K562 (cell line): ENCODE measurements around the gene TMPRSS5. TPM values are rescaled to one million over a fixed set of nuclear protein-coding genes. Genes with fewer than 3 reads are reported as not detected.

Experiments used
- ATAC-seq: fragments of 200-7000 bp; cut with Tn5 transposase; 3 replicates; pipeline ENCODE4 v1.9.1; 2020; ENCODE audit warnings: moderate library complexity
- BruUV-seq: library from RNA; stranded (reverse); fragments of 400-500 nt; replicated peaks from 2 replicates; lab custom pipeline; 2021; lab: Mats Ljungman, UMichigan
- CTCF ChIA-PET: fragments of 300-600 bp; formaldehyde crosslinking; extraction: SDS; loops from one replicate; lab custom pipeline; 2021; ENCODE audit warnings: low intra/inter-chr PET ratio; lab: Yijun Ruan, JAX
- POLR2A ChIA-PET: fragments of 300-600, 350-650 bp; sonication (Branson Sonifier 250); formaldehyde crosslinking; extraction: SDS; loops from one replicate; lab custom pipeline; 2021; ENCODE audit warnings: antibody characterized with exemption, inconsistent platforms; lab: Yijun Ruan, JAX
- DNase-seq, 4 experiments: peaks; one replicate each; pipeline versions ENCODE4 v3.0.0 to v3.0.0-alpha.2; 2011 to 2018; ENCODE audit warnings: low spot score in 3 of 4, mixed read lengths in 3 of 4; ENCODE audit errors: extremely low read depth in 1 of 4
- FAIRE-seq: peaks from 2 replicates; lab custom pipeline; 2011; peaks lifted over from hg19 to GRCh38; lab: Jason Lieb, UNC
- H2AFZ ChIP-seq: 2 replicates; pipeline ENCODE4 v1.6.0; 2011; ENCODE audit warnings: low read depth, low read length, control low read depth, inconsistent platforms
- H3K27ac ChIP-seq: fragments of 200-600 bp; 3 replicates; pipeline ENCODE4 v1.8.0; 2011; ENCODE audit warnings: low read depth, mild to moderate bottlenecking, control low read depth, inconsistent platforms, low read length, moderate library complexity, mixed read lengths; ENCODE audit errors: extremely low read depth
- H3K27me3 ChIP-seq, 2 experiments: fragments of 300-600 bp in 1 of 2; 2 replicates in 1 of 2; 3 replicates in 1 of 2; pipeline versions ENCODE4 v1.6.0 to v1.8.0; 2011; ENCODE audit warnings: inconsistent platforms in 2 of 2, low read length in 2 of 2, mild to moderate bottlenecking in 1 of 2, mixed read lengths in 1 of 2, moderate library complexity in 1 of 2; ENCODE audit not compliant: control insufficient read depth in 2 of 2, insufficient read depth in 2 of 2
- H3K36me3 ChIP-seq: fragments of 300-600 bp; 3 replicates; pipeline ENCODE4 v1.8.0; 2011; ENCODE audit warnings: mild to moderate bottlenecking, low read length, inconsistent platforms; ENCODE audit not compliant: control insufficient read depth, insufficient read depth
- H3K4me1 ChIP-seq, 2 experiments: fragments of 200-600 bp in 1 of 2; replicated peaks in 1 of 2; 2 replicates in 1 of 2; 3 replicates in 1 of 2; pipeline versions ENCODE4 v1.5.1 to v1.8.0; 2011; ENCODE audit warnings: inconsistent platforms in 2 of 2, low read length in 2 of 2, mild to moderate bottlenecking in 1 of 2, mixed read lengths in 1 of 2, moderate library complexity in 1 of 2; ENCODE audit not compliant: control insufficient read depth in 2 of 2, insufficient read depth in 2 of 2
- H3K4me2 ChIP-seq: 2 replicates; pipeline ENCODE4 v1.6.1; 2011; ENCODE audit warnings: low read length, control low read depth, inconsistent platforms, mixed read lengths; ENCODE audit not compliant: insufficient read depth
- H3K4me3 ChIP-seq: fragments of 200-600 bp; sonication (generic), shearing (Covaris generic); 2 replicates; pipeline ENCODE4 v1.5.1; 2016; ENCODE audit warnings: control low read depth, inconsistent platforms
- H3K79me2 ChIP-seq: fragments of 200-600 bp; 3 replicates; pipeline ENCODE4 v1.8.0; 2011; ENCODE audit warnings: low read length, inconsistent platforms; ENCODE audit not compliant: control insufficient read depth, insufficient read depth
- H3K9ac ChIP-seq, 2 experiments: 2 replicates each; pipeline versions ENCODE4 v1.6.0 to v1.6.1; 2011; ENCODE audit warnings: low read depth in 2 of 2, low read length in 2 of 2, control low read depth in 1 of 2, inconsistent platforms in 1 of 2, mild to moderate bottlenecking in 1 of 2, mixed read lengths in 1 of 2; ENCODE audit not compliant: insufficient read depth in 1 of 2
- H3K9me1 ChIP-seq: one replicate; pipeline ENCODE4 v1.6.0; 2011; ENCODE audit warnings: inconsistent platforms, mild to moderate bottlenecking, low read length, moderate library complexity; ENCODE audit not compliant: control insufficient read depth, insufficient read depth
- H3K9me3 ChIP-seq: replicated peaks from 2 replicates; pipeline ENCODE4 v1.5.1; 2011; ENCODE audit warnings: low read depth, low read length, inconsistent platforms; ENCODE audit not compliant: control insufficient read depth, insufficient read depth
- H4K20me1 ChIP-seq: replicated peaks from 2 replicates; pipeline ENCODE4 v1.6.1; 2011; ENCODE audit warnings: low read length, inconsistent platforms, mixed read lengths; ENCODE audit not compliant: control insufficient read depth, insufficient read depth
- BACH1 ChIP-seq: fragments of 200-800 bp; sonication (Bioruptor generic); IDR thresholded peaks from 2 replicates; pipeline ENCODE4 v1.6.1; 2016; ENCODE audit warnings: missing genetic modification characterization, missing compliant biosample characterization
- E4F1 ChIP-seq: fragments of 250-450 bp; sonication (Bioruptor Pico); IDR thresholded peaks from 2 replicates; pipeline ENCODE4 v1.5.0; 2021; ENCODE audit warnings: mild to moderate bottlenecking, borderline replicate concordance
- ERF ChIP-seq: fragments of 450-650 bp; formaldehyde crosslinking; IDR thresholded peaks from 2 replicates; pipeline ENCODE4 v1.4.0; 2020; ENCODE audit warnings: mild to moderate bottlenecking, mixed read lengths
- HBP1 ChIP-seq: fragments of 450-650 bp; formaldehyde crosslinking; IDR thresholded peaks from 2 replicates; pipeline ENCODE4 v1.4.0; 2022; ENCODE audit warnings: missing genetic modification characterization
- NFATC3 ChIP-seq: fragments of 450-650 bp; IDR thresholded peaks from 2 replicates; pipeline ENCODE4 v1.6.1; 2017; ENCODE audit warnings: mild to moderate bottlenecking
- NRF1 ChIP-seq, 2 experiments: fragments of 450-650 bp; IDR thresholded peaks in 1 of 2; conservative IDR thresholded peaks in 1 of 2; 2 replicates each; pipeline ENCODE4 v1.6.1; 2014; ENCODE audit warnings: mild to moderate bottlenecking in 2 of 2
- SREBF1 ChIP-seq: fragments of 150-350 bp; IDR thresholded peaks from 2 replicates; pipeline ENCODE4 v1.6.1; 2014; ENCODE audit warnings: antibody characterized with exemption, low read depth, low read length, borderline replicate concordance
- TCF7 ChIP-seq: sonication (generic); IDR thresholded peaks from 2 replicates; pipeline ENCODE4 v1.6.1; 2016; ENCODE audit warnings: antibody characterized with exemption, borderline replicate concordance
- ZNF23 ChIP-seq: fragments of 250-450 bp; sonication (Bioruptor Pico); IDR thresholded peaks from 2 replicates; pipeline ENCODE4 v1.4.0; 2020; ENCODE audit warnings: mild to moderate bottlenecking
- ZNF444 ChIP-seq: fragments of 250-450 bp; sonication (Bioruptor Pico); IDR thresholded peaks from 2 replicates; pipeline ENCODE4 v1.4.0; 2020; ENCODE audit warnings: mild to moderate bottlenecking, moderate library complexity
- ZNF507 ChIP-seq: conservative IDR thresholded peaks from 2 replicates; pipeline ENCODE4 v1.6.1; 2017; ENCODE audit warnings: missing genetic modification characterization, missing compliant biosample characterization
- ZNF76 ChIP-seq: fragments of 250-450 bp; sonication (Bioruptor Pico); IDR thresholded peaks from 2 replicates; pipeline ENCODE4 v1.4.0; 2020; ENCODE audit warnings: mild to moderate bottlenecking, moderate library complexity, borderline replicate concordance
- WGBS: fragments of 100-300 bp; shearing (Covaris generic); methylation state at CpG from one replicate; pipeline ENCODE4 v1.1.6; 2016; ENCODE audit warnings: low coverage, mixed read lengths; ENCODE audit not compliant: insufficient coverage; ENCODE audit errors: missing lambda C conversion rate; 5-methylcytosine and 5-hydroxymethylcytosine counted together
- in situ Hi-C: fragments of 300-500 bp; cut with MboI; formaldehyde crosslinking; loops from 4 replicates; pipeline ENCODE4 v1.15.0; 2018; ENCODE audit warnings: inconsistent platforms, mixed read lengths
- intact Hi-C: fragments of 100-400 bp; cut with micrococcal nuclease; formaldehyde crosslinking; loops from 2 replicates; pipeline ENCODE4 v1.14.2; 2022
- polyA plus RNA-seq, 8 experiments: library from polyadenylated mRNA; depleted of rRNA in 4 of 8; stranded (reverse) in 5 of 8; unstranded in 3 of 8; fragments of >200 nt; fragmentation: Nextera tagmentation in 2 of 8; fragmentation: Illumina TruSeq in 1 of 8; extraction: Ambion mirVana in 2 of 8; extraction: Trizol in 1 of 8; gene quantifications; 2 replicates each; pipeline versions ENCODE4 v1.2.1 to v1.2.3, GENCODE V29; 2011 to 2014; ENCODE audit warnings: inconsistent platforms in 1 of 8, missing spikeins in 1 of 8
- total RNA-seq, 7 experiments: library from RNA; depleted of rRNA in 6 of 7; stranded (reverse); fragments of >200 nt in 6 of 7; fragmentation: Illumina TruSeq in 2 of 7; extraction: Trizol in 2 of 7; gene quantifications; 2 replicates each; pipeline versions ENCODE4 v1.2.1 to v1.2.3, GENCODE V29; 2011 to 2021; ENCODE audit warnings: low replicate concordance in 1 of 7

Gene TMPRSS5
- total and polyA plus RNA-seq, 9 of the 15 experiments (the other 6 are each of a cell fraction or from before 2014, with no cell fraction given), result 0.07 to 0.49 (median 0.17) TPM; not detected in 1

GRCh38 chr11:113694390-113694789 lies 11.7 kb downstream of the TMPRSS5 start:
- DNase-seq (no peak), FAIRE-seq (no peak)
- no peaks in the 10 kb centered on the region for H4K20me1 ChIP-seq
- POLR2A ChIA-PET, result no interaction called here
- no peaks in the 10 kb centered on the region for H3K27me3 ChIP-seq
- WGBS, result 71% methylated on average over 9 of the region's 12 CpGs
- H3K79me2 ChIP-seq, result no peaks in the 10 kb centered on the region
- H3K27ac ChIP-seq, result no peak overlapping the region
- no peak overlapping the region for H3K4me2 ChIP-seq
- in situ Hi-C loops, result no loop called here
- peak overlapping the region in 1 of 2 experiments; percentile 26; a peak in 1 of 4 replicates for H3K9ac ChIP-seq
- no peaks in the 10 kb centered on the region for H3K36me3 ChIP-seq
- TF ChIP-seq ZNF507 (no peak), ZNF444 (no peak), BACH1 (tag) (no peak), SREBF1 (no peak), ZNF76 (no peak), ZNF23 (CRISPR knock-in tag) (no peak), TCF7 (no peak), NRF1 (conservative IDR thresholded peaks at IDR 0.05 in 1 of 2, IDR thresholded peaks at IDR 0.05 in 1 of 2) (no peak), HBP1 (CRISPR knock-in tag) (no peak), E4F1 (CRISPR knock-in tag) (no peak), ERF (CRISPR knock-in tag) (no peak), NFATC3 (no peak)
- TF ChIP-seq, all 486 proteins: peak for 0
- Histone ChIP-seq H3K4me1 (peaks cover 29 to 35% of the 10 kb centered on the region in 2 experiments), H2AFZ (no peak overlapping the region), H3K4me3 (no peak overlapping the region), H3K9me3 (no peaks in the 10 kb centered on the region), H3K9me1 (no peaks in the 10 kb centered on the region)
- no peak for ATAC-seq
- CTCF ChIA-PET, result no interaction called here
- intact Hi-C loops, result loop anchor here (5.0 kb wide), 1 partner anchor 47 kb away; no protein-coding TSS in a partner anchor
- no TSS peak for BruUV-seq
